ENCODE results near the gene INTS1.

Gene INTS1

GRCh38 chr7:1421020-1421790 is 83.0 kb downstream of the INTS1 start:
- H3K36me3 ChIP-seq (replicated peaks; ENCODE audit: insufficient read depth, low read length), result no peaks in the 10 kb centered on the region
- H3F3A ChIP-seq (ENCODE audit: insufficient read depth, low read length), result no peaks in the 10 kb centered on the region
- H2AFZ ChIP-seq (ENCODE audit: low read length), result no peak overlapping the region
- no peak overlapping the region for H3K9ac ChIP-seq (ENCODE audit: low read length)
- DNase-seq, result no peak
- no peaks in the 10 kb centered on the region for H3K79me2 ChIP-seq (ENCODE audit: low read length)
- no peaks in the 10 kb centered on the region for H3K9me2 ChIP-seq (replicated peaks; ENCODE audit: insufficient read depth, low read length)
- no peaks in the 10 kb centered on the region for H3K9me3 ChIP-seq (replicated peaks; ENCODE audit: insufficient read depth, low read length)
- peaks cover 9% of the 10 kb centered on the region for H3K4me1 ChIP-seq (ENCODE audit: low read length)
- H4K20me1 ChIP-seq (ENCODE audit: insufficient read depth, low read length), result no peaks in the 10 kb centered on the region
- peaks cover 86% of the 10 kb centered on the region for H3K27me3 ChIP-seq (replicated peaks; ENCODE audit: insufficient read depth, low read length)
- H3K4me2 ChIP-seq (ENCODE audit: low read depth, low read length), result no peak overlapping the region
- no peak for TF ChIP-seq EZH2 (optimal IDR thresholded peaks at IDR 0.05; ENCODE audit: low read depth, low read length)
- TF ChIP-seq CTCF (IDR thresholded peaks at IDR 0.05; ENCODE audit: low read length), result no peak
- TF ChIP-seq EZH2phosphoT487 (IDR thresholded peaks at IDR 0.05; ENCODE audit: low read length), result no peak
- H3K4me3 ChIP-seq (ENCODE audit: low read length), result no peak overlapping the region
- H3K27ac ChIP-seq (ENCODE audit: low read length), result no peak overlapping the region

Measured in MM.1S (cell line).